Thymus (tissue), 11 donors: ENCODE results near the gene NAA15. TPM values are rescaled to one million over a fixed set of nuclear protein-coding genes. Genes with fewer than 3 reads are reported as not detected.

Source experiments
- DNase-seq, 9 donors: peaks; one replicate each; pipeline ENCODE4 v3.0.0-alpha.2; 2013; ENCODE audit warnings: low spot score in 9 of 9, low read depth in 6 of 9, missing footprints in 1 of 9
- H3K27ac ChIP-seq, 2 donors: one replicate each; pipeline ENCODE4 v1.5.1; 2013; ENCODE audit warnings: control low read depth in 1 of 2, low read depth in 1 of 2, low read length in 1 of 2, mild to moderate bottlenecking in 1 of 2, moderate library complexity in 1 of 2
- H3K27me3 ChIP-seq, 2 donors: one replicate each; pipeline ENCODE4 v1.5.1; 2013; ENCODE audit warnings: low read length in 1 of 2; ENCODE audit not compliant: control insufficient read depth in 2 of 2, insufficient read depth in 1 of 2
- H3K36me3 ChIP-seq, 2 donors: one replicate each; pipeline ENCODE4 v1.5.1; 2013; ENCODE audit warnings: low read length in 1 of 2, mild to moderate bottlenecking in 1 of 2, moderate library complexity in 1 of 2; ENCODE audit not compliant: control insufficient read depth in 2 of 2, insufficient read depth in 2 of 2
- H3K4me1 ChIP-seq, 2 donors: one replicate each; pipeline ENCODE4 v1.5.1; 2013; ENCODE audit warnings: low read length in 2 of 2; ENCODE audit not compliant: control insufficient read depth in 2 of 2, insufficient read depth in 2 of 2
- H3K4me3 ChIP-seq, 2 donors: one replicate each; pipeline ENCODE4 v1.5.1; 2013; ENCODE audit warnings: low read length in 2 of 2, control low read depth in 1 of 2, mild to moderate bottlenecking in 1 of 2
- H3K9me3 ChIP-seq, 2 donors: one replicate each; pipeline ENCODE4 v1.5.1; 2013; ENCODE audit warnings: low read length in 1 of 2, mild to moderate bottlenecking in 1 of 2; ENCODE audit not compliant: control insufficient read depth in 2 of 2, insufficient read depth in 1 of 2
- WGBS: extraction: QIAGEN DNeasy Blood & Tissue Kit; methylation state at CpG from one replicate; pipeline ENCODE4 v1.1.7; 2013; 5-methylcytosine and 5-hydroxymethylcytosine counted together
- polyA plus RNA-seq: library from polyadenylated mRNA; stranded (reverse); fragments of 200-250 nt; gene quantifications from one replicate; pipeline ENCODE4 v1.2.3, GENCODE V29; 2013
- total RNA-seq: library from RNA; stranded (reverse); fragments of 120-200 nt; gene quantifications from one replicate; pipeline ENCODE4 v1.2.4, GENCODE V29; 2013
- donor health status: healthy.

NAA15 gene
- total and polyA plus RNA-seq, 2 donors, result 9.9 to 31.4 TPM

GRCh38 chr4:139267301-139267700 lies 34.0 kb upstream of the NAA15 start:
- Histone ChIP-seq H3K4me1 (peaks cover 4 to 9% of the 10 kb centered on the region in 2 donors), H3K4me3 (no peak overlapping the region), H3K27me3 (no peaks in the 10 kb centered on the region), H3K36me3 (no peaks in the 10 kb centered on the region), H3K27ac (no peak overlapping the region), H3K9me3 (no peaks in the 10 kb centered on the region)
- 99% methylated on average over 1 of the region's 1 CpG for WGBS
- DNase-seq, result no peak

DNA sequence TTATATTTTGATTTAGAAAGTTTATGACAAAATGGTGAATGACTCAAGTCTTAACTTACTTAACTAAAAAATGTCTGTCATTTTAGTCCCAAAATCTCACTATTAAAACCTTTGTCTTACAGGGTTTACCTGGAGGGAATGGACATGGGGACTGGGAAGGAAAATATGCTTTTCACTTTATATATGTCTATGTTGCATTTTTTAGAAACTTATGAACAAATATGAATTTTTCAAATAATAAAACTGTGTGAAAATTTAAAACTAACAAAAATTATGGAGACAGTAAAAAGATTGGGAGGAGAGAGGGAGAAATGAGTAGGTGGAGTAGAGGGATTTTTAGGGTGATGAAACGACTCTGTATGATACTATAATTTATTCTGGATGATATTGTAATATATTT lies 27.5 kb upstream of the NAA15 start:
- no peaks in the 10 kb centered on the region for H3K36me3 ChIP-seq
- H3K9me3 ChIP-seq, result no peaks in the 10 kb centered on the region
- H3K4me3 ChIP-seq, result no peak overlapping the region
- 98% methylated on average over 1 of the region's 1 CpG for WGBS
- H3K27me3 ChIP-seq, result peaks cover 9 to 26% of the 10 kb centered on the region in 2 donors
- peaks cover under 1 to 1% of the 10 kb centered on the region in 2 donors for H3K4me1 ChIP-seq
- DNase-seq, result no peak
- H3K27ac ChIP-seq, result no peak overlapping the region

DNA sequence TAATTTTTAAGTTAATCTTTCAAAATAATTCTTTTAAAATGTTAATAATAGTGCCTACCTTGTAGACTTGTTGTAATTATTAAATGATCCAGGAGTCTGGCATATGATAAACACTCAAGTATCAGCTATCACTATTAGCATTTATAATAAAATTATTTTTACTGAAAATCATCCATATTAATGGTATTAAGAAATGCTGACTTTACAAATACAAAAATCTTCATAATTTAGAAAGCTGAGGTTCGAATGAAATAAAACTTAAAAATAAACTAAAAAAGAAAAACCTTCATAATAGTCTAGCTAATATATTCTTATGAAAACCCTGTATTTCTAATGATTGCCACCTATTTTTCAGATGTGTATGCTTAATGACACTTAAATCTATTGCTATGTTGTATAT lies 26.5 kb upstream of the NAA15 start:
- H3K27ac ChIP-seq, result no peak overlapping the region
- peaks cover 9 to 10% of the 10 kb centered on the region in 2 donors for H3K4me1 ChIP-seq
- peaks cover 0 to 1% of the 10 kb centered on the region in 2 donors for H3K9me3 ChIP-seq
- H3K27me3 ChIP-seq, result peaks cover 18 to 36% of the 10 kb centered on the region in 2 donors
- WGBS, result 99% methylated on average over 1 of the region's 1 CpG
- no peaks in the 10 kb centered on the region for H3K36me3 ChIP-seq
- no peak for DNase-seq
- H3K4me3 ChIP-seq, result no peak overlapping the region

- Histone ChIP-seq H3K9me3 (peaks cover 0 to 6% of the 10 kb centered on the region in 2 donors), H3K27me3 (peaks cover 22 to 41% of the 10 kb centered on the region in 2 donors), H3K36me3 (no peaks in the 10 kb centered on the region), H3K27ac (no peak overlapping the region), H3K4me1 (peaks cover 12 to 15% of the 10 kb centered on the region in 2 donors), H3K4me3 (no peak overlapping the region)
- no peak for DNase-seq
- WGBS, result 95% methylated on average over 4 of the region's 4 CpGs
Observed at GRCh38 chr4:139275281-139275735, 26.0 kb upstream of the NAA15 start.

GRCh38 chr4:139278485-139278884 lies 22.8 kb upstream of the NAA15 start:
- DNase-seq, result no peak
- peaks cover 0 to 6% of the 10 kb centered on the region in 2 donors for H3K9me3 ChIP-seq
- 57% methylated on average over 16 of the region's 16 CpGs for WGBS
- peaks cover 31 to 59% of the 10 kb centered on the region in 2 donors for H3K27me3 ChIP-seq
- H3K36me3 ChIP-seq, result no peaks in the 10 kb centered on the region
- no peak overlapping the region for H3K27ac ChIP-seq
- H3K4me1 ChIP-seq, result peaks cover 12 to 15% of the 10 kb centered on the region in 2 donors
- no peak overlapping the region for H3K4me3 ChIP-seq

GRCh38 chr4:139278912-139279759 lies 22.2 kb upstream of the NAA15 start:
- H3K27me3 ChIP-seq, result peaks cover 31 to 59% of the 10 kb centered on the region in 2 donors
- 10% methylated on average over 40 of the region's 40 CpGs for WGBS
- no peak overlapping the region for H3K27ac ChIP-seq
- peak in 1 of 9 donors; percentile 21 for DNase-seq
- peak overlapping the region; percentile 14 to 42 for H3K4me3 ChIP-seq
- H3K4me1 ChIP-seq, result peaks cover 12 to 15% of the 10 kb centered on the region in 2 donors
- no peaks in the 10 kb centered on the region for H3K36me3 ChIP-seq
- H3K9me3 ChIP-seq, result peaks cover 0 to 6% of the 10 kb centered on the region in 2 donors

GRCh38 chr4:139279760-139280620 lies 21.3 kb upstream of the NAA15 start, which contains the start of gene MGARP:
MGARP (minus strand) TSS chr4:139280225; CDS start chr4:139280158, 67 bp downstream.
- Histone ChIP-seq H3K4me1 (peaks cover 12 to 15% of the 10 kb centered on the region in 2 donors), H3K27me3 (peaks cover 31 to 59% of the 10 kb centered on the region in 2 donors), H3K36me3 (no peaks in the 10 kb centered on the region), H3K27ac (no peak within 1 kb of the TSS), H3K4me3 (peak within 1 kb of the TSS; percentile 14 to 42), H3K9me3 (peaks cover 0 to 6% of the 10 kb centered on the region in 2 donors)
- WGBS, result 9% methylated on average over 51 of the region's 51 CpGs
- DNase-seq, result peak in 1 of 9 donors; percentile 25

GRCh38 chr4:139282065-139282720 lies 19.1 kb upstream of the NAA15 start:
- DNase-seq, result no peak
- Histone ChIP-seq H3K9me3 (peaks cover 0 to 6% of the 10 kb centered on the region in 2 donors), H3K27ac (no peak overlapping the region), H3K27me3 (peaks cover 29 to 49% of the 10 kb centered on the region in 2 donors), H3K36me3 (peaks cover 0 to under 1% of the 10 kb centered on the region in 2 donors), H3K4me3 (no peak overlapping the region), H3K4me1 (peaks cover 12 to 15% of the 10 kb centered on the region in 2 donors)
- 94% methylated on average over 7 of the region's 7 CpGs for WGBS
